Stimulated activated CD4-positive, alpha-beta T cell treated with anti-CD3 and anti-CD28 coated beads, Interleukin-12 subunit alpha, Interleukin-12 subunit beta, amount 100 ng/mL, for 24 hours (primary cell): ENCODE data around the gene CLEC11A.

Experiments
- DNase-seq, 2 experiments: peaks; one replicate each; pipeline ENCODE4 v3.0.0-alpha.2; 2020; ENCODE audit warnings: low read depth in 2 of 2

Gene CLEC11A, protein sequence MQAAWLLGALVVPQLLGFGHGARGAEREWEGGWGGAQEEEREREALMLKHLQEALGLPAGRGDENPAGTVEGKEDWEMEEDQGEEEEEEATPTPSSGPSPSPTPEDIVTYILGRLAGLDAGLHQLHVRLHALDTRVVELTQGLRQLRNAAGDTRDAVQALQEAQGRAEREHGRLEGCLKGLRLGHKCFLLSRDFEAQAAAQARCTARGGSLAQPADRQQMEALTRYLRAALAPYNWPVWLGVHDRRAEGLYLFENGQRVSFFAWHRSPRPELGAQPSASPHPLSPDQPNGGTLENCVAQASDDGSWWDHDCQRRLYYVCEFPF

DNA sequence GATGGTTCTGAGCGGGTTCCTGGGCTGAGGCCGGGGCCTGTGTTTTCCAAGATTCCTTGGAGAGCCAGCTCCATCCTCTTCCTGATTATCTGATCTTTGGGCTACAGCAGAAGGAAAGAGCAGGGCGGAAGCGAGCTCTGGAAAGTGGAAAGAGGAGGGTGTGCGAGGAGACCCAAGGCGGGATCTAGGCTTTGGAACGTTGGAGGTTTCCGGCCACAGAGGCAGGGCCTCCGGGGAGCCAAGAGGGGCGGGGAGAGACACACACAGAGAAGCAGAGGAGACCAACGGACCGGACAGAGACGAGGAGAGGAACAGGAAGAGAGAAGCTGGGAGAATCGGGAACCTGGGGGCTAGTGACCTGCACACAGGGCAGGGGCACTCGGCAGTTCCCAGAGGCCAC is at the start of gene CLEC11A:
CLEC11A (plus strand) TSS at position 296 of the 400 bp plus-strand sequence. CDS start 162 bp downstream, outside the sequence.
- DNase-seq = no peak

DNA sequence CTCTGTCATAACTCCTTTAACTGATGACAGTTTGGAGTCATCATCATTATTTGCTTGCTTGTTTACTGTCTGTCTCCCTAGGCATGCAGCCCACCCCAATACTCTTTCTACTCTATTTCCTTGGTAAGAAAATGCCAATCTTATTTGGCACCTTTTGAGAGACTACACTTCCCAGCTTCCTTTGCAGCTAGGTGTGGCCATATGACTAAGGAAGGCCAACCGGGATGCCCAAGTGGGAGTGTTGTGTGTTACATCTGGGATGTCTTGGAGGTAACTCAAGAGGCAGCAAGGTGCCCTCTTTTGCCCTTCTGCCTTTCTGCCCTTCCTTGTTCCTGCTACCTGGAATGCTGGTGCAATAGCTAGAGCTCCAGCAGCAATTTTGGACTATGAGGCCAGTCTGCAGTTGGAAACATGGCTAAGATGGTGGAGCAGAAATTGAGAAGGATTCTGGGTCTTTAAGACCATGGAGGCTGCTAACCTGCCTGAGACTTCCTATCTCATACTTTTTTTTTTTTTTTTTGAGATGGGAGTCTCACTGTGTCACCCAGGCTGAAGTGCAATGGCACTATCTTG is 46.5 kb upstream of the CLEC11A start:
- DNase-seq = no peak

DNA sequence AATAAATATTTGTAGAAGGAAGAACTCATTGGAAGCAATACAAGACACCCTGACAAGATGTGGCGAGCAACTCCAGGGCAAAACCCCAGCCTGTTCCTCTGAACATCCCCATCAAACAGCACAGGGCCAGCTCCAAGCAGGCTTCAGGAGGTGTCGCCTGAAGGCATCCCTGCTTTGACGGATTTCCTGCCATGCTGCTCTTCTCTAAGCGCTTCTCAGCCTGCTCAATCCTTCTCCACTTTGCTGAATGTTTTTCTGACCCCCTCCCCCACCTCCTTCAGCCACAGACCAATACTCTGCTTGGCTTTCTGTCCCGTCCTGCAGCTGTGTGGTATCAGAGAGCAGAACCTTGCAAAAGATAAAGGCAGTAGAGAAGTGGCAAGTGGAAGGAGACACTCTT is 45.5 kb upstream of the CLEC11A start:
- no peak for DNase-seq

DNA sequence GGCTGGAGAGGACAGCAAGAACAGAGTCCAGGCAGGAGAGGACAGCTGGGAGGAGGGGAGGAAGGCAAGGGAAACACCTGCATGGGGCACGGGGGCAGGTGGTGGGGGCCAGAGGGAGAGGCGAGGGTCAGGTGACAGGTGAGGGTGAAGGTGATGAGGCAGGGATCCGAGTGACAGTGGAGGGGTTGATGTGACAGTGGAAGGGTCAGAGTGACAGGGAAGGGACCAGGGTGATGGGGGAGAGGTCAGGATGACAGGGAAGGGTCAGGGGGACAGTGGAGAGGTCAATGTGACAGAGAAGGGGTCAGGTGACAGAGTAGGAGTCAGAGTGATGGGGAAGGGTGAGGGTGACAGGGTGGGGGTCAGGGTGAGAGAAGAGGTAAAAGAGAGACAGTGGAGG is 44.8 kb upstream of the CLEC11A start:
- DNase-seq = no peak

DNA sequence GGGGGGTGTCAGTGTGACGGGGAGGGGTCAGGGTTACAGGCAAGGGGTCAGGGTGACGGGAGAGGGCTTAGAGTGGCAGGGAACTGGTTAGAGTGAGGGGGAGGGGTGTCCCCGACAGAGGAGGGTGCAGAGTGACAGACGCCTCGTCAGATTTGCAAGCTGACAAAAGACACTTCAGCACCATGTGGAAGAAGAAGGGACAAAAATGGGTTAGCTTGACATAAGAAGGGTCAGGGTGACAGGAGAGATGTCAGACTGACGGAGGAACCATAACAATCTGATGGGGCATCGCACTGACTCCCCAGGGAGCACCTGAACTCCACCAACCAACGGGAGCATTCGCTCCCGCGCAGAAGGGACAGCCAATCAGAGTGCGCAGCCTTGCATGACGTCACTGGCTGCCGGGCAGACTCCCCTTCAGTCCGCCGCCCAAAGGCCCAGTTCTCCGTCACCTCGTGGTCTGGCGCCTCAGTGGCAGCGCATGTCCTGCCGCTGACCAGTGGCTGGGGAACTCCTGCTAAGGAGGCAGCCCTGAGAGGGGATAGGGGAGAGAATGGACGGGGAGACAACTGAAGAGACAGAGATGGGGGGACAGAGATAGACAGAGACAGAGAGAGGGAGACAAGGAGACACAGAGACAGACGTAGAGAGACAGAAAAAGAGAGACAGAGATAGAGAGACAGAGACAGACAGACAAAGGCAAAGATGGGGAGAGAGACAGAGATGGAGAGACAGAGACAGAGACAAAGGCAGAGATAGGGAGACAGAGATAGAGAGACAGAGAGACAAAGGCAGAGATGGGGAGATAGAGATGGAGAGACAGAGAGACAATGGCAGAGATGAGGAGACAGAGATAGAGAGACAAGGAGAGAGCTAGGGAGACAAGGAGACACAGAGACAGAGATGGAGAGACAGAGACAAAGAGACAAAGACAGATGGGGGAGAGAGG is 43.7 kb upstream of the CLEC11A start:
- DNase-seq = peak; percentile 63 to 74

DNA sequence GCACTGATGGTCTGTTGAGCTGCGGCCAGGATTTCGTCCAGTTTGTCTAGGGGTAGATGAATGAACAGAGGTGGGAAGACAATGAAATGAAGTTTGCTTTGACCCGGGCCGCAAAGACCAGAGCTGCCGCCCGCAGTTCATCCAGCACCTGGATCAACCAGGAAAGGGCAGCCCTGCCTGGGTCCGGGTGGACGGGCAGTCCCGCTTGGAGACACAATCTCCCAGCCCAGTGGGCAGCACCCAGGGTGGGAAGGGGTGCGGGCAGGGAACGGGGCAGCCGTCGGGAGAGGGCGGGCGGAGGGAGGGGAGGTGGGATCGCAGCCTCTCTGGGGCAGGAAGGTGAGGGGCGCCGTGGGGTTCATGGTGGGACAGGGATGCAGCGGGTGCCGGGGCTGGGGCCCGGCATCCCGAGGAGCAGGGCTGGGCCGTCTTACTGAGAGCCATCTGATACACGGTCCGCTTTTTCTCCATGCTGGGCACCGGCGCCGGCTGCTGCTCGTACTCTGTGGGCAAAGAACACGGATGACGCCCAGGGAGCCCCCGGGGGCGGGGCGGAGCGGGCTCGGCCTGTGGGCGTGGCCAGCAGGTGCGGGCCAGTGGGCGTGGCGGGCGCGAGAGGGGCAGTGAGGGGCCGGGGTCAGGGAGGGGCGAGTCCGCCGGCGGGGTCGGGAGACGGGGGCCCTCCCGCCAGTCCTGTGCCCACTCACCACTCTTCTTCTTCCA is 36.7 kb upstream of the CLEC11A start:
- DNase-seq = no peak

DNA sequence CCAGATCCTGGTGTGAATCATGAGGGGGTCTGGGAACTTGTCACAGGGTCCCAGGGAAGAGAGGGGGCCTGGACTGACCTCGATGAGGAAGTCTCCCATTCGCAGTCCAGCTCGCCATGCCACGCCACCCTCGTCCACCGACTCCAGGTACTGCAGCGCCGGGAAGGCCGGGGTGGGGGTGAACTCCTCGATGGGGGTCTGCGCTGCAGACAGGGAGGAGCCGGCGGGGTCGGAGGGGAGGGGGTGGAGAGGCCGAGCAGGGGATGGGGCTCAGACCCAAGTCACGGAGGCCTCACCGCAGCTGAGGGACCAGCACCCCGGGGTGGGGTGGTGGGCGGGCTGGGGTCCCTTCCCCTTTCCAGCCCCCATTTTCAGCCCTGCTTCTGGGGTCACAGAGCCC is 34.4 kb upstream of the CLEC11A start:
- DNase-seq = no peak

DNA sequence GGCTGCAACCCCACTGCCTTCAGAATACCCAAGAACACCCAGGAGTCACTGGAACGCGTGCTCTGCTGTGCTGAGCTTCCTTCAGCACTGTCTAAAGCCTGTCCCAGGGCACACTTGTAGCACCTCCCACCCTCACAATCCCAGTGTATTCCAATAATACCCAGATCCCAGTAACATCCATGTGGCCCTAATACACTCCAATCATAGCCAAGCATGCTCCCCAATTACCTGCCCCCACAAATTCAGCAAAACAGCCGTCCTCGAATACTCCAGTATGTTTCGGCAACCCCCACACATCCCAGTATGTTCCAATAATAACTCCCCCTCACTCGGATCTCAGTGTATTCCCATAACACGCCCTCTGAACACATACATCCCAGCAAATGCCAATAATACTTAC is 32.7 kb upstream of the CLEC11A start:
- DNase-seq = no peak

DNA sequence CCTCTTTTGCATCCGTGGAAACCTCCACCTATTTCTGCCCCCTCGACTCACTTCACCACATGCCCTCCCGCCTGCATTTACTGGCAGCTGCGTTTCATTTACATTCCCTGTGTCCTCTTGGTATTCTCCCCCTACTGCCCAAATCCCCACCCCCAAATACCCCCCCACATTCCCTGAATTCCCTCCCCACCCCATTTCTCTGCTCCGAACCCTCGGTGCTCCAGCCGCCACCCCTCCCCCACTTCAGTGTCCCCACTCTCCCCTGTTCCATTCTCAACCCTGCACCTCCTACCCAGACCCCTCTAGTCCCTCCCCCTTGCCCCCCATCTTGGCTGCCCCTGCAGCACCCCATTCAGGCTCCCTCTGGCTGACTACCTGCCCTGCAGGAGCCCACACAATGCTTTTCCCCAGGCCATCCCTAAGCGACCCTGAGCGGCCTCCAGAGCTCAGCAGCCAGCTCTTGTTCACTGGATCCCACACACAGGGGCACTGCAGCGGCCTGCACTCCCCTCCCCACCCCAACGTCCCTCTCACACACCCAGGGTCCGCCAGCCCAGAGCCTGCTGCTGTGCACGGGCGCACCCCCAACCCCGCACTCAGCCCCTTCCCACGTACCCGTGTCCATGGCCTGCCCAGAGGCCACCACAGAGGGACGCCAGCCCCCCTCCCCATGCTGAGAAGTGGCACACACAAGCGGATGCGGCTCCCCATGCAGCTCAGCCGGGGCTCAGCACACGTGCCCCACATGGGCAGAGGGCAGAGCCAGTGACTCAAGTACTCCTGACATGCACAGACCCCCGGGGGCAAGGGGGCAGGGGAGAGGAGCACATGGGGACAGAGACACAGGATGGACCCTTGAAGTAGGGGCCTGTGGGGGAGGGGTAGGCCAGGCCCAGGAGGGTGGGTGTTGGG is 29.8 kb upstream of the CLEC11A start:
- DNase-seq = no peak

DNA sequence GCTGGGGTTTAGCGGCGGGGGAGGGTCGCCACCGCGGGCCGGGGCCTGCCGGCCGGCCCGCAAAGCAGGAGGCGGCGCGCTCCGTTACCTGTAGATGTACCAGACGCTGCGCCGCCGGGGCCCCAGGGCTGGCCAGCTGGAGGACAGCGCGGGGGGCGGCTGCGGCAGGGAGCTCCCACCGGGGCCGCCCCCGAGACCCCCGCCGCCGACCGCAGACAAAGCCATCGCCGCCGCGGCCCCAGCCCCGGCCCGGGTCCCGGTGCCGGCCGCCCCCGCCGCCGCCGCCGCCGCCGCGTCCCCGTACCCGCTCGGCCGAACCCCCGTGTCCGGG is 28.4 kb upstream of the CLEC11A start:
- no peak for DNase-seq

DNA sequence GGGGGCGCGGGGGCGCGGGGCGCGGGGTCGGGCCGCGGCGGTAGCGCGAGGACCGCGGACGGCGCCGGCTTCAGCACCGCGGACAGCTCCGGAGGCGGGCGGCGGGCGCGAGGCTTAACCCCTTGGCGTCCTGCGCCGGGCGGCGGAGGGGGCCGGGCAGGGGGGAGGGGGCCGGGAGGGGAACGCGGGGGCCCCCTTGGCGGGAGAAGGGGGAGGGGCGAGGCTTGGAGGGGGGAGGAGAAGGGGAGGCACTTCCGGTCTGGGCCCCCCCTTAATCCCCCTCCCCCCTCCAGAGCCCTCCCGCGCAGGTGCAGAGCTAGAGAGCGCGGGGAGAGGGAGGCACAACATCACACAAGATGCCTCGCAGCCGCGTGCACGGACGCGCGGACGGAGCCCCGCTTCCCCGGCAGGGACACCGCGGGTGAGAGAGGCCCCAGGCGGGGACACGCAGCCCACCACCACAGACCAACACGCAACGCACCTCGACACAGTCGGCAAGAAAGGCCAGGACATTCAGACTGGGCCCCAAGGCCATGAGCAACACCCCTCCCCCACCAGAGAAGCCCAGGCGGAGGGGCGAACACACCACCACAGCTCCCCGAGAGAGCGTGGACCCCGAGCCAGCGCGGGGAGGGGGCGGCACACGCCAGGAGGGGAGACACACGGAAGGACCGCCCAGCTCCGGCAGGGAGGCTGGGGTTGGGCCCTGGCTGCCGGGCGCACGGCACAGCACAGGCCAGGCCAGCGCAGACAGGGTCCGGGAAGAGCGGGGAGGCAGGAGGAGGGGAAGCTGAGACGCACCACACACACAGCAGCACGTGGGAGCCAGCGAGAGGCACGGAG is 27.7 kb upstream of the CLEC11A start:
- no peak for DNase-seq

DNA sequence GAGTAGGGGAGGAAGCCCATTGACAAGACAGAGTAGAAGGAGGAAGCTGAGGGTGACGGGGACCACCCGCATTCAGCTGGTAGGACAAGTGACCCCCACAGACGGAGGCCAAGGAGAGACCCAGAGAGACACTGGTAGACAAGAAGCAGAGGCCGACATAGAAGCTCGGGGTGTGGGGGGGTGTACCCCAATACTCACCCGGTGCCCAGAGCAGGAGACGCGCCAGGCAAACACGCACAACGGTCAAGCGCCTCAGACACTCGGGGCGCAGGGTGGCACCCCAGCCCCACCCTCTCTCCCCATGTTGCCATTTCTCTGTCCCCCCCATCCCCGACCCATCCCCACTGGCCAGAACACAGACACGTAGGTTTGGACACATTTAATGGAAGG is 27.1 kb upstream of the CLEC11A start:
- DNase-seq = no peak

DNA sequence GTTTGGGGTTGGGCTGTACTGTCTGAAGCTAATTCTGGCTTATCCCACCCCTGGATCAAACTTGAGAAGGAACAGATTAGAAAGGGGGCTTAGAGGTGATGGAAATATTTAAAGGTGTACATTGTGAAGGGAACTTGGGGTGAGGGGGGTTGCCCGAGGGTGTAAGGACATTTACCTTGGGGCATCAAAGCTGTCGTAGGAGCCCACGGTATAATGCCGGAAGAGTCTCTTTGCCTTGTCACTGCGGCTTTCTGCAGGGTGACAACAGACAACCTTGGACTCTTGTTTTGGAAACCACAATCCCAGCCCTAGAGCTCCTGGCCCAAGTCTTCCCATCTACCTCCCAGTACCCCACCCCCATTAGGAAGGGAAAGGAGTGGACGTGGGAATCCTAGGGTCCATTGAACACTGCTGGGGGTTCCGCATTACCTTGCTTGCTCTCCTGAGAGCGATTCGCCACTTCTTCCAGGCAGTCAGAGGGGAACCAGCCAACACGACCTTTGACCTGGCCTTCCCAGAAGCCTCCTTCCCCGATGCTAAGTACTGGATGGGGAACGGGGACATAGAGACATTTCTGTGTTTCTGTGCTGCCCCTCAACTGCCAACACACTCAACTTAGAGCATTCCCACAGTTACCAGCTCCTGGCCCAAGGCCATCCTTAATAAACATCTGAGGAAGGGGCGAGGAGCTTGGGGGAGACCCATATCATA is 25.6 kb upstream of the CLEC11A start:
- no peak for DNase-seq

DNA sequence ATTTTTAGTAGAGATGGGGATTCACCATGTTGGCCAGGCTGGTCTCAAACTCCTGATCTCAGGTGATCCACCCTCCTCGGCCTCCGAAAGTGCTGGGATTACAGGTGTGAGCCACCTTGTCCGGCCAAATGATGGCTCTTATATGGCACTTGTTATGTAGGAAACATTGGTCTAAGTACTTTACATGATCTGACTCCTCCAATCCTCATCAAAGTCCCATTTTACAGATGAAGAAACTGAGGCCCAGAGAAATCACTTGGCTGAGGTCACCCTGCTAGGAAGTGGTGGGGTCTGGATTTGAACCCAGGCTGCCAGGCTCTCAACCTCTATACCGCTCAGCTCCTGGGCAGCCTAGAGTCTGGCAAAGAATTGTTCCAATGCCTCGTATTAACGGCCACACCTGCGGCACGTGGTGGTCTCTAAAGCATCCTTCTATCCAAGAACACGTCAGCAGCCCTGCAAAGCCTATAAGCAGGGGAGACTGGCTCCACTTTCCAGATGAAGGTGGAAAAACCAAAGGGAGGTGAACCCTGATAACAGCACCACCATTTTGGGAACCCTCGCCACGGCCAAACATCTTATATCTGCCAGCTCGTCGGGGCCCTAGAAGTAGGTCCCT is 21.7 kb upstream of the CLEC11A start:
- DNase-seq = no peak

DNA sequence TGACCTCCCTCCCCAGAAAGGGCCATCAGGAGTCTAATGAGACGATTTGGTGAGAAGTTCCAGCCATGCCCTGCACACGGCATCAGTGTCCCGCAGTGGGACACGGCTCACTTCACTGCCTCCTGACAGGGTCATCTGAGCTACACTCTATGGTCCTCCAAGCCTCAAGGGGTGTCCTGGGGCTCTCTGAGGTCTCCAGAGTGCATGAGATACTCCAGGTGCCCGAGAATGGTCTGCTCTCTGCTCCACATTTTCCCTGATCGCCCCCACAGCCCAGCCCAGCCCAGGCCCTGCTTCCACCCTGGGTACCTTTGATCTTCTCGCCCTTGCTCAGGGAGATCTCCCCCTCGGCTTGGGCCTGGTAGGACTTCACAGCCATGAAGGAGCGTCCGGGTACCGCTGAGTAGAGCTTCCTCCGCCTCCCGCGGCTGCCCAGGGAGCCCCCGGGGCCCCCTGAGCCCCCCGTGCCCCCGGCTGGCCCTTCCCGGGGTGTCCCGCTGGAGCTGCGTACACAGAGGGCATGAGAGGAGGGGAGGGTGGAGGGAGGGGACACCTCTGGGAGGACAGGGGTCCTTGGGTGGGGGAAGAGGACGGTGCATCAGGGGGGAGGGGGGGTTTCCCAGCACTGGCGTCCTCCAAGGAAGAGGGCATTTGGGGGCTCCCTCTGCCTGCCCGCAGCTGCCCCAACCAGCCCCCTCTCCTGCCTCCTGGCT is 20.9 kb upstream of the CLEC11A start:
- no peak for DNase-seq

DNA sequence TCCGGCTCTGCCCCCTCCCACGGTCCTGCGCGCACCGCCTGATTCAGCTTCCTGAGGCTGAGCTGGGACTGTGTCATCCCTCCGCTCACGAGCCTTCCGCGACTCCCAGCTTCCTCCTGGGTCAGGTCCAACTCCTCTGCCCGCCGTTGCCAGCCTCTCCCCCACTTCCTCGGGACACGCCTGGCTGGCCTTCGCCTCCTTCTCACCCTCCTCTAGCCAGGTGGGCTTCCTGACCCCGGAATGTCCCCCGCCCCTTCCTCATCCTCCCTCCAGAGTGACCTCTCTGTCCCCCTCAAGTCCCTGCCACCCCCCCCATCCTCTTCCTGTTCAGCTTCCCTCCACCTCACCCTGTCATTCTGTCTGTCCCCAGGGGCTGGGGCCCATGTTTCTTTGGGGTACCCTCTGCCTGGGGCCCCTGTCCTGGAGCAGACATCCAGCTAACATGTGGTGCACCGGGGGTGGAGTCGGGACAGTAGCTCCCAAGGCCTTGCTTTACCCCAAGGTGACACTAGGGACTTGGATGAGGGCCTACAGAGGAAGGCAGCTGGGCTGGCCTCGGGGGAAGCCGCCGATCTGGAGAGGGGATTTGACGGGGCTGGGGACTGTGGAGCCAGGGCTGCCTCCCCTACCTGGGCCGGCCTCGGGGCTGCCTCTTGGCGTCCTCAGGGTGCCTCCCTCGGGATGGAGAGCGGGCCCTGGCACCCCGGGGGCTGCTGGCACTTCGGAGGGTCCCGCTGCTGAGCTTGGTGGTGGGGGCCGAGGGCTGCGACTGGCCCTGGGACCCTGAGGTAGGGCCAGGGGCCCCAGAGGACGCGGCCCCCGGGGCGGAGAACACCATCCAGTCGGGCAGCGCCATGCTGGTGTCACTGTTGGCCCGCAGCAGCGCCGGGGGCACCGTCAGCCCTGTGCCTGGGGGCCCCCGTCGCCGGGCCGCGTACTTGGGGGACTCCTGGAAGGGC is 20.0 kb upstream of the CLEC11A start:
- DNase-seq = no peak
